Brain pericyte (primary cell): ENCODE measurements around the gene GSK3A.

Experiments
- DNase-seq: peaks from one replicate; pipeline ENCODE4 v3.0.0-alpha.2; 2012; ENCODE audit warnings: low read depth, low spot score

The GSK3A gene

GRCh38 chr19:42228641-42229040 is 13.8 kb downstream of the GSK3A start:
- DNase-seq = no peak

GRCh38 chr19:42226886-42227285 is 15.5 kb downstream of the GSK3A start:
- DNase-seq = no peak

- no peak for DNase-seq
Measured at GRCh38 chr19:42225718-42226292, 16.6 kb downstream of the GSK3A start.

DNA sequence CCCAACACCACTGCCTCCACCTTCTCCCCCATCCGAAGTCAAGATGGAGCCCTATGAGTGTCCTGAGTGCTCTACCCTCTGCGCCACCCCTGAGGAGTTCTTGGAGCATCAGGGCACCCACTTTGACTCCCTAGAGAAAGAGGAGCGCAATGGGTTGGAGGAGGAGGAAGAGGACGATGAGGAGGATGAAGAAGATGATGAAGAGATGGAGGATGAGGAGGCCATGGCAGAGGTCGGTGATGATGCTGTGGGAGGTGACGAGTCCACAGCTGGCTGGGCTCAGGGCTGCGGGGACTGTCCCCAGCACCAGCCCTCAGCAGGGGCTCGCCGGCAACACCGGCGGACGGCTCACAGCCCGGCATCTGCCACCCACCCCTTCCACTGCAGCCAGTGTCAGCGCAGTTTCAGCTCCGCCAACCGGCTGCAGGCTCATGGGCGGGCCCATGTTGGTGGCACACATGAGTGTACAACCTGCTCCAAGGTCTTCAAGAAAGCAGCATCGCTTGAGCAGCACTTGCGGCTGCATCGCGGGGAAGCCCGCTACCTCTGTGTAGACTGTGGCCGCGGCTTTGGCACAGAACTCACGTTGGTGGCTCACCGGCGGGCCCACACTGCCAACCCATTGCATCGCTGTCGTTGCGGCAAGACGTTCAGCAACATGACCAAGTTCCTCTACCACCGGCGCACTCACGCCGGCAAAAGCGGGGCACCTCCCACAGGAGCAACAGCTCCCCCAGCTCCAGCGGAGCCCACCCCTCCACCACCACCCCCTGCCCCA is 17.3 kb downstream of the GSK3A start:
- DNase-seq = no peak

DNA sequence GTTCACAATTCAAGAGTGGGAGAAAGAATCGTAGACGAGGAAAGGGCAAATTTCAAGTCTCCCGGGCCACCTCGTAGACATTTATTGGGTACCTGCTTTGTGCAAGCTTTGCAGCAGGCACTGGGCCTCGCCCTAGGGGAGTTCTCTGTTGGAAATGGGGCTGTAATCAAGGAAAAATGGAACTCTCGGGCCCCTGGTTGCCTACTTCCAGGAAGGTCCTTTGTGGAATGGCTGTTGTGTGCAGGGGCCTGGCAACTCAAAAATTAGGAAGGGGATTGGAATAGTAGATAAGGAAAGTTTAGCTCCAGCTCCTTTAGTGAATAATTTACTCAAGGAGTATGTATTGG is 21.7 kb downstream of the GSK3A start:
- no peak for DNase-seq

DNA sequence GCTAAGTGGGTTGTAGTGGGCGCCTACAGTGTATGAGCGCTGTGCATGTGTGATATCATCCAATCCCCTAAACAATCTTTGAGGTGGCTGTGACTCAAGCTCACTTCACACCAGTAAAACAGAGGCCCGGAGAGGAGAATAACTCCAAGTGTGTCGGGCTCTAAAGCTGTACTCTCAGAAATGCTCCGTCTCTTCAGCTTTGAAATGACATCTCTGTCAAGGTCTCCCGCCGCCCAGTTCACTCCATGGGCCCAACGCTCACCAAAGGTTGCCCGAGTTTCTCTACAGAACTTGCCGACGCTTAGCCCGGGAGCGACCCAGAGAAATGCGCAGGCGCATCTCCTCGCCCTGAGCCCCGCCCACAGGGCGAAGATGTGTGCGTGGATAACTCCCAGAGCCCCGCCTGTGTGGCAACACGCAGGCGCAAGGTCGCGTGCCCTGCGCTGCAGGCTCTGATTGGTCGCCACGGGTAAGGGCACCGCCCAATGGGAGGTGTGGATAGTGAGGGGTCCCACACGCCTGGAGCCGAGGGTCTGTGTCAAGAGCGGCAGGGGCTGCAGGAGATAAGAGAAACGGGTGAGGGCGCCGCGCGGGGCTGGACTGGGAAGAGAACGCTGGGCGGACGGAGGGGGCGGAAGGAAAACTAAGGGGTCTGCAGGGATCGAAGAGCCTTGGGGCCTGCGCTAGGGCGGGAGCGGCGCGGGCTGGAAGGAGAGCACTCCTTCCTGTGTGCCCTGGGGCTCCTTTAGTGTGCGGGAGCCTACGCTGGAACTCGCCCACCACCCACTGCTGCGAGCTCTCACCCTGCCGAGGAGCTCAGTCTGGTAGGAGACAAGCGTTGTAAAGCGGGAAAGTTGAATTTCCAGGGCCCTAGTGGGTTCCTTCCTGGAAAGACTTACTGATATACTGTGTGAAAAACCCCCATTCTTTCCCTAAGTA is 22.3 kb downstream of the GSK3A start, which contains the start of gene ZNF526:
Gene ZNF526, plus strand, starts transcription at position 501 of the 939 bp plus-strand sequence. CDS start 4,092 bp downstream, outside the sequence.
- DNase-seq = peak; percentile 90

DNA sequence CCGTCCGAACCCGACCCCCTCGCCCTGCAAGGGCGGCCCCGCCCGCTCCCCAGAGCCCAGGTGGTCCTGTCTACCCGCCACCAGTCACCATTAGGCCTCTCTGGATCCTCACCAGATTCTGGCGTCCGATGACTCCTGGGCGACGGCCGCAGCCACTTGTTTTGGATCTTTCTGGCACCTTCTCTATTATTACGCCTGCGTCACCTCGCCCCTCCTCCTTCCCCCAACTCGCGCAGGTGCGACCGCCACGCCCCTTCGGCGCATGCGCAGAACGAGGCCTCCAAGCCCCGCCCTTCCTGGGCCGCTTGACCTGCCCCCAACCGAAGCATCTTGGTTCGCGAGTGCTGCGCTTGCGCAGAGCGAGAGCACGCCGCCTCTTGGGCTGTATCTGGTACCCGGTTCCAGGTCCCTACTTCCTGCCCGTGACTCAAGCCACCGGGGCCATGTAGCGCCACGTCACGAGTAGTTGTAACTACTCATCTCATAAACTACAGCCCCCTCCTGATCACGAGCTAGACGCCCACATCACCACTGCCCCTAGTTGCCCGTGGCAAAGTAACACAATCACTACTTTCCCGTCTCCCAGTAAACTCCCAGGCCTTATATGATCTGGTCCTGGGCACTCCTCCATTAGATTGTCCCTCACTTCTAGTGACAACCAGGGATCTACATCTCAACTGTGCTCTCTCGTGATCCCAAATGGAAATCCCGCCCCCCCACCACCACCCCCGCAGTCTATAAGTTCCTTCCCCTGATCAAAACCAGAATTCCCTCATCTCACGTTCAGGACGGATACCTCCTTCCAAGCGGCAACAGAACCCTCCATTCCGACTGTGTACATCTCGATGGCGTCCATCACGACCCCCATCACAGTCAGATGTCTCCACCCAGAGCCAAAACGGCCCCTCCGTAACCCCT is 24.6 kb downstream of the GSK3A start, which contains the start of gene DEDD2:
Gene DEDD2, minus strand, starts transcription at position 158 of the 918 bp plus-strand sequence. CDS start 670 bp downstream, outside the sequence.
- peak; percentile 79 for DNase-seq

GRCh38 chr19:42216653-42217519 is 25.5 kb downstream of the GSK3A start:
- DNase-seq = no peak

- DNase-seq = no peak
Measured at GRCh38 chr19:42214810-42215485, 27.5 kb downstream of the GSK3A start.

GRCh38 chr19:42212886-42213285 is 29.5 kb downstream of the GSK3A start:
- no peak for DNase-seq

GRCh38 chr19:42208612-42209011 is 33.8 kb downstream of the GSK3A start:
- DNase-seq = no peak

- DNase-seq = no peak
Measured at GRCh38 chr19:42207767-42208271, 34.6 kb downstream of the GSK3A start.

DNA sequence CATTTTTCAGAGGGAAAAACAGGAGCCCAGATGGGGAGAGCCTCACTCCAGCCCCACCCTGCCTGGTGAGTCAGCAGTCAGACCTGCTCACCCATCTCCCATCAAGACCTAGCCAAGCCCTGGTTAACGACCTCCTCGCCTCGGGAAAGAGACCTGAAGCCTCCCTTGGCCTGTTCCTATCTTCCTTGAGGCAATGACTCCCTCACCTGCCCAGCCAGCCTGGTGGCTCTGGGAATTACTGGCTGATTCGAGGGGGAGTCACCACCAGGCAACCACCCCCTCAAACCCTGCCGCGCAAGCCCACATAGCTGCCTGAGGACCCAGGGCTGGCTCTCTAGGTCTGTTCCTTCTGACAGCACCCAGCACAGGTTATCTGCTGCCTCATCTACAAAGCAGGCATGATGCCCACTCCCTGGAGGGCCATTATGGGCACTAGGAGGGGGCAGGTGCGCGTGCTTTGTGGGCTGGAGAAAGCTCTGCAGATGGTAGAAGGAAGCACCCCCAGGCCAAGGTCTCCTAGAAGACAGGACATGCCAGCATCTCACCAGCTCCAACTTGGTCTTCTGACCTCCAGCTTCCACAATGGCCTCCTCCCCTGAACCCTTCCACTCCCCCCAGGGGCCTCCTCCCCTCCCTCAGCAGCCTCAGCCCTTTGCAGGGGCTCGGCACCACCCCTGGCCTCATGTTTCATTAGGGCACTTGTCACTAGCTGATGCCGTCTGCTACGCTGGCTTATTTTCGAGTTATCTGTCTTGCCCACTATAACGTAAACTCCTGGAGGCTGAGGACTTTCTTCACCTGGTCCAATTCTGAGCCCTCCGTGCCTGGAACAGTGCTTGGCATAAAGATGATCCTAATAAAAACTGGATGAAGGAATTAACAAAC is 35.3 kb downstream of the GSK3A start:
- no peak for DNase-seq

GRCh38 chr19:42204664-42205063 is 37.7 kb downstream of the GSK3A start:
- DNase-seq = no peak

DNA sequence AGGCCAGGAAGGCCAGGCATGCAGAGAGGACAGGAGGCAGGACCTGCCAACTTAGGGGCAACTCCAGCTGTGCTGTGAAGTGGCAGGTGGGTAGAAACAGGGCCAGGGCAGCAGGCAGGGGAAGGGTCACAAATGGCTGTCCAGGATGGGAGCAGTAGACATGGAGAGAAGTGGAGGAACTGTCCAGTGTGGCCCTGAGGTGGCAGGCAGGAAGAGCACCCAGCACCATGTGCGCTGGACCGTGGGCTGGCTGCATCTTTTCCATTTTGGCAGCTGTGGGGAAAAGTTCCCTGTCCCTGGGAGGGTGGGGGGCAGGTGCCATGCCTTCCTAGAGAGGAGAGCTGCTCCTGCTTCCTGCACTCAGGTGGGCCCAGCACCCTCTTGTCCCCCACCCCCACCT is 38.7 kb downstream of the GSK3A start:
- no peak for DNase-seq

DNA sequence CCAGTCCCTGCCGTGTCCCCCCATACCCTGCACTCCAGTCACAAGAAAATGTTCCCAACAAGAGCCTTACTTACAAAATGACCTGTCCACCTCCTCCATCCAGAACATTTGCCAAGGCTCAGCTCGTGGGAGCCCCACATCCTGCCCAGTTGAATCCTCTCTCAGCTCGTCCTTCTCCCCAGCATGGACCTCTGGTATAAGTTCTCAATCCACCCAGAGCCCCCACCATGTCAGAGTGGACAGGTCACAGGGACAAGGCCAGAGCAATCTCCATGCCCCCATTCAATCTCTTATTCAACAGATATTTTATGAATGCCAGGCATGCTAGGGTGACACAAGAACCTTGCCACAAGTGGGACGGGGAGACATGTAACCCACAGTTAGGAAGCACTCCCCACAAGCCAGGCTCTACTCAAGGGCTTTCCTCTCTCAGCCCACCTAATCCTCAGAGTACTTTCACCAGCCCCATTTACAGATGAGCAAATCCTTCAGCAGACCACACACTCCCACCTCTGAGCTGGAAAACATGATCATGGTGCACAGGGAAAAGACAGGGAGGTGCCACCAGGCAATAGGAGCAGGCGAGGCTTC is 40.0 kb downstream of the GSK3A start:
- DNase-seq = no peak

DNA sequence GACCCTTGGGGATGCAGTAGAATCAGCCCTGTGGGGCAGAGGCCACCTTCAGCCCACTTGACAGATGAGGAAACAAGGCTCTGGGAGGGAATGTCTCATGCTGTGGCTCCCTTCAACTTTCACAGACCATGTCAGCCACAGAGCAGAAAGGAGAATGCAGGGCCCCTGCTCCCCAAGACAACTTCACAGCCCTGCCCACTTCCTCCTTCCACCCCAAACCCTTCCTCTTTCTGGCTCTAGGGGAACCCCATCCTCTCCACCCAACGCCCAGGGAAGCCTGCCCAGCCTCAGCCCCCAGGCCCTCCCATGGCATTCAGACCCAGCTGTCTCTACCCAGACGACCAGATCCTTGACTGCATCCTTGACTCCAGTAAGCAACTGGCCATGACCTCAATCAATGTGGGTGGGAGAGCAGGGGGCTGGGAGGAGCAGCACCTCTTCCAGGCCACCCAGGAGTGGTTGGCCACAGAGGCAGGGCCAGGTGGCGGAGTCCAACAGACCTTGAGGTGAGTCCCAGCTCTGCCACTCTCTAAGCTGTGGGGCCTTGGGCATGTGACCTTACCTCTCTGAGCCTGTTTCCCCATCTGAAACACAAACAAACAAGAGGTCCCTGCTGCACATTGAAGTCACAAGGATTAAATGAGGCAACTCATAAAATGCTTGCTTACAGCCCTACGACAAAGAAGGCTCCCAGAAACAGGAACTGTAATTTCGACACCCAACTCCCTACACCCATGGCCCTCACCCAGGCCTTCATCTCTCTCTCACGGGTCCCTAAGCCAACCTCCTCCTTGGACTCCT is 40.7 kb downstream of the GSK3A start:
- DNase-seq = no peak
